GM20000 (cell line): Measurements from ENCODE around the gene AP1G1.

ENCODE experiments used
- DNase-seq: peaks from one replicate; pipeline ENCODE4 v3.0.0; 2012; ENCODE audit warnings: low spot score
- TF ChIP-seq, protein P1 (sequence below): IDR thresholded peaks from 2 replicates; pipeline ENCODE4 v1.5.1; 2012; ENCODE audit warnings: mild to moderate bottlenecking, control low read depth; ENCODE audit errors: extremely low read depth, missing control alignments

The AP1G1 gene

GRCh38 chr16:71726476-71727315, 81.9 kb downstream of the AP1G1 start:
- DNase-seq: peak; percentile 37
- TF ChIP-seq, protein P1, sequence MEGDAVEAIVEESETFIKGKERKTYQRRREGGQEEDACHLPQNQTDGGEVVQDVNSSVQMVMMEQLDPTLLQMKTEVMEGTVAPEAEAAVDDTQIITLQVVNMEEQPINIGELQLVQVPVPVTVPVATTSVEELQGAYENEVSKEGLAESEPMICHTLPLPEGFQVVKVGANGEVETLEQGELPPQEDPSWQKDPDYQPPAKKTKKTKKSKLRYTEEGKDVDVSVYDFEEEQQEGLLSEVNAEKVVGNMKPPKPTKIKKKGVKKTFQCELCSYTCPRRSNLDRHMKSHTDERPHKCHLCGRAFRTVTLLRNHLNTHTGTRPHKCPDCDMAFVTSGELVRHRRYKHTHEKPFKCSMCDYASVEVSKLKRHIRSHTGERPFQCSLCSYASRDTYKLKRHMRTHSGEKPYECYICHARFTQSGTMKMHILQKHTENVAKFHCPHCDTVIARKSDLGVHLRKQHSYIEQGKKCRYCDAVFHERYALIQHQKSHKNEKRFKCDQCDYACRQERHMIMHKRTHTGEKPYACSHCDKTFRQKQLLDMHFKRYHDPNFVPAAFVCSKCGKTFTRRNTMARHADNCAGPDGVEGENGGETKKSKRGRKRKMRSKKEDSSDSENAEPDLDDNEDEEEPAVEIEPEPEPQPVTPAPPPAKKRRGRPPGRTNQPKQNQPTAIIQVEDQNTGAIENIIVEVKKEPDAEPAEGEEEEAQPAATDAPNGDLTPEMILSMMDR: no peak

- TF ChIP-seq, protein P1: no peak
- DNase-seq: no peak
These were observed 84.3 kb downstream of the AP1G1 start, which contains the start of gene PHLPP2 for GRCh38 chr16:71724320-71724751. TSS of gene PHLPP2 (minus strand) at chr16:71724701. CDS start at chr16:71714795, 9,906 bp downstream.

GRCh38 chr16:71723537-71724319, 84.9 kb downstream of the AP1G1 start:
- TF ChIP-seq, protein P1: no peak
- DNase-seq: peak; percentile 97

DNA sequence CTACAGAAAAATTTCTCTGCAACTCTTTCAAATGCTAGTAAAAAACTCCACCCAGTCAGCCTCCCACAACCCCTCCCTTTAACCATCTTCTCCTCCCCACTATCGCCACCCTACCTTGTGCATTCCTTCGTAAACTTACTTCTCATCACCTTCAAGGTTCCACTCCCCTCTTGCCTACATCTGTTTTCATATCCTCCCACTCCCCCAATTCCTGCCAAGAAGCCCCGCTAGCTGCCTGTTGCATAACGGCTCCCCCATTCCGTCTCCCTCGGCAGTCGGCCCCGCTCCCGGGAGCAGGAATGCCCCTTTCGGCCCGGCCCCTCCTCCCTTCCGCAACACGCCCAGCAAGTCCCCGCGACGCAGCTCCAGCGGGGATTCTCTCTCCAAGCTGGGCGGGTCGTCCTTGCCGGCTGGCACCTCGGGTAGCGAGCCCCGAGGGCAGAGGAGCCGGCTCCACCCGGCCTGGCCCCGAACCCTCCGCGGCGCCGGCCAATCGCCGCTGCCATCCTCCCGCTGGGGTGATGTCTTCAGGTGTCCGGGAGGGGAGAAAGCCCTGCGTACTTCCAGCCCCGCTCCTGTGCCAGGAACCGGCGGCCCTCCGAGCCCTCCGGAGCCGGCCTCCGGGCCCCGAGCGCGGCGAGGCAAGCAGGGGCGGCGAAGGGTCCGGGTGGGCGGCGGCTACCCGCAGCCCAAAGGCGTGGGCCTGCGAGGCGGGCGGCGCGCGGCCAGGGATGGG, 85.7 kb downstream of the AP1G1 start:
- TF ChIP-seq, protein P1: no peak
- DNase-seq: peak; percentile 73

- TF ChIP-seq, protein P1: no peak
- DNase-seq: no peak
These were observed 87.4 kb downstream of the AP1G1 start for GRCh38 chr16:71721066-71721740.

GRCh38 chr16:71712501-71712900, 96.1 kb downstream of the AP1G1 start:
- TF ChIP-seq, protein P1: no peak
- DNase-seq: no peak
